Psoas muscle (tissue), 8 donors: Measurements from ENCODE around the gene TNFAIP8L2. TPM values are rescaled to one million over a fixed set of nuclear protein-coding genes. Genes with fewer than 3 reads are reported as not detected.
A peak's percentile ranks its signal among the peaks of the same experiment; 100 is the strongest.
"Not testable (repeated sequence)": the region's sequence is repeated elsewhere in the genome, so short reads cannot be mapped to it uniquely, and the experiment has no call there.

Experiments
- ATAC-seq, 4 donors: fragments of 200-7000 bp; cut with Tn5 transposase; one replicate each; pipeline ENCODE4 v1.9.1; 2020; ENCODE audit warnings: moderate library complexity in 3 of 4, mild to moderate bottlenecking in 2 of 4
- DNase-seq, 2 donors: peaks; one replicate each; pipeline ENCODE4 v3.0.0-alpha.2; 2020
- H3K27ac ChIP-seq: fragments of 200-600 bp; one replicate; pipeline ENCODE4 v1.8.0; 2022
- H3K27me3 ChIP-seq, 3 donors: fragments of 200-600 bp in 1 of 3; one replicate each; pipeline versions ENCODE4 v1.6.1 to v1.8.0; 2013 to 2022; ENCODE audit warnings: low read length in 2 of 3, mild to moderate bottlenecking in 2 of 3, moderate library complexity in 1 of 3; ENCODE audit not compliant: insufficient read depth in 3 of 3
- H3K36me3 ChIP-seq, 2 donors: fragments of 200-600 bp in 1 of 2; one replicate each; pipeline versions ENCODE4 v1.6.1 to v1.8.0; 2013 to 2022; ENCODE audit warnings: low read depth in 1 of 2, mild to moderate bottlenecking in 1 of 2, moderate library complexity in 1 of 2; ENCODE audit not compliant: insufficient read depth in 1 of 2
- H3K4me1 ChIP-seq: fragments of 200-600 bp; one replicate; pipeline ENCODE4 v1.8.0; 2022
- H3K4me3 ChIP-seq: fragments of 200-600 bp; one replicate; pipeline ENCODE4 v1.8.0; 2022; ENCODE audit warnings: mild to moderate bottlenecking
- H3K9me3 ChIP-seq: fragments of 200-600 bp; one replicate; pipeline ENCODE4 v1.8.0; 2022
- CTCF ChIP-seq: fragments of 200-600 bp; IDR thresholded peaks from one replicate; pipeline ENCODE4 v1.8.0; 2022; ENCODE audit warnings: antibody characterized with exemption
- WGBS, 3 donors: extraction: QIAGEN DNeasy Blood & Tissue Kit; methylation state at CpG; one replicate each; pipeline versions ENCODE4 v1.1.6 to v1.1.7; 2013; 5-methylcytosine and 5-hydroxymethylcytosine counted together
- intact Hi-C, 2 donors: fragments of 100-400 bp; cut with DNase I; formaldehyde crosslinking; loops; one replicate each; pipeline versions ENCODE4 v1.11.0 to v1.14.2; 2022
- polyA plus RNA-seq, 3 donors: library from polyadenylated mRNA; stranded (reverse); fragments of 200-250 nt; gene quantifications; one replicate each; pipeline ENCODE4 v1.2.3, GENCODE V29; 2013
- total RNA-seq, 4 donors: library from RNA; stranded (reverse); fragmentation: NEBNext Ultra II Directional in 2 of 4; extraction: Animal tissue kit (Norgen Biotek cat#: 25700) in 2 of 4; gene quantifications; one replicate each; pipeline versions ENCODE4 v1.2.1 to v1.2.4, GENCODE V29; 2021 to 2023
- donor health status: healthy with polysubstance abuse.
- donor health status: DM: no; HTN: no; CAD: no; lungs with moderate emphysema.
- donor health status: Bipolar disorder and iron deficiency.
- donor health status: healthy.
- donor health status: DM: yes; HTN: yes; CAD: no.
- donor health status: DM: no; HTN: no; CAD: no.
- donor health status: DM: no; HTN: no; CAD: no.
- donor health status: DM: yes; HTN: yes; CAD: no.

TNFAIP8L2 gene
- total and polyA plus RNA-seq, 7 donors: 0.56 to 1.3 (median 0.90) TPM

GRCh38 chr1:151198254-151199127 lies 42.0 kb downstream of the TNFAIP8L2 start, which contains the start of gene PIP5K1A:
TSS of gene PIP5K1A (plus strand) at chr1:151198552. CDS start at chr1:151198997, 445 bp downstream.
- ATAC-seq (peak; percentile 93 to 97 (median 95)), DNase-seq (peak; percentile 99 to 100)
- no peaks in the 10 kb centered on the region for H3K9me3 ChIP-seq
- H3K27me3 ChIP-seq: no peaks in the 10 kb centered on the region
- 0 to 1% (median 1%) methylated on average over 60 of the region's 60 CpGs for WGBS, 3 donors
- H3K27ac ChIP-seq: peak within 1 kb of the TSS; percentile 92
- intact Hi-C loops: loop anchor here (2.0 to 5.0 kb wide), 2 partner anchors 54 to 149 kb away; partner anchors contain the start of gene RFX5 (in 1 of the 2)
- peaks cover 0 to 9% of the 10 kb centered on the region in 2 donors for H3K36me3 ChIP-seq
- no peak for TF ChIP-seq CTCF
- peaks cover 43% of the 10 kb centered on the region for H3K4me1 ChIP-seq
- peak within 1 kb of the TSS; percentile 95 for H3K4me3 ChIP-seq

DNA sequence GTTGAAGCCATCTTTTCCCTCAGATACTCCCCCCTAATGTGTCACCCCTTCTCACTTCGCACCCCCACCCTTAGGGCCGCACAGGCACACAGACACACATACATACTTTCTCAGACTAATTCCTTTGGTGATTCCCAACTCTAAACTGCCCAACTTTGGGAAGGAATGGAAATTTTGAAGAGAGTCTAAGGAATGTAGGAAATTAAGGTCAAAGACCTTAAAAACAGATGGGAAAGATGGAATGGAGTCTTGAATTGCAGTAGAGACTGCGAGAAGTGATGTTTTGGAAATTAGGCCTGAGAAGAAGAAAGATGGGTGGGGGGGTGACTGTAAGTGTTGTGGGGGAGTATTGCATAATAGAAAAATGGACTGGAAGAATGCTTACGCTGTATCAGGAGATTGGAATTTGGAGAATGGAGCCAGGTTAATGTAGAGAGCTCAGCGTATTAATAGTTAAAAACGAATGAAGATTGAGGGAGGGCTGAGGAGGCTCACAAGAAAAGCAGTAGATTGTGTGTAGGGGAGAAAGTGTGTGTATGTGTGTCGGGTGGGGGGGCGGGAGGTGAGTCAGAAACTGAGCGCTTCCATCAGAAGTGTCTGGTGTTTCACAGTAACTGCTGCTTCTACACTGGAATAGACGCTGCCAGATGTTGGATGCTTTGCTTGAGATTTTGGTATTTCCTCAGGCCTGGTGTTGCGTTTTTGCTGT lies 43.6 kb downstream of the TNFAIP8L2 start:
- intact Hi-C loops: loop anchor here (2.0 to 5.0 kb wide), 3 partner anchors 37 to 147 kb away; partner anchors contain the start of gene RFX5 (in 1 of the 2)
- 19 to 25% (median 23%) methylated on average over 11 of the region's 11 CpGs for whole genome bisulfite sequencing, 3 donors
- peak overlapping the region; percentile 92 for H3K27ac ChIP-seq

GRCh38 chr1:151205381-151205965 lies 49.0 kb downstream of the TNFAIP8L2 start:
- 88 to 94% (median 92%) methylated on average over 12 of the region's 12 CpGs for WGBS, 3 donors
- DNase-seq, H3K27me3 ChIP-seq, H3K27ac ChIP-seq, H3K4me3 ChIP-seq, H3K9me3 ChIP-seq, ATAC-seq, intact Hi-C loops: not testable (repeated sequence)
- peaks cover 36% of the 10 kb centered on the region for H3K4me1 ChIP-seq
- H3K36me3 ChIP-seq: peaks cover 0 to 65% of the 10 kb centered on the region in 2 donors

More for the DNA sequence above, 43.6 kb downstream of the TNFAIP8L2 start:
- no peak for DNase-seq
- Histone ChIP-seq H3K9me3 (no peaks in the 10 kb centered on the region), H3K4me1 (peaks cover 55% of the 10 kb centered on the region), H3K4me3 (peak overlapping the region; percentile 95), H3K27me3 (no peaks in the 10 kb centered on the region), H3K36me3 (peaks cover 0 to 20% of the 10 kb centered on the region in 2 donors)
- ATAC-seq: no peak
- no peak for TF ChIP-seq CTCF

Other genes starting within 250 kb of the TNFAIP8L2 start
- 10 to 100 TPM; 19.4 to 27.1 (median 20.4) TPM for gene SETDB1, start 230.3 kb upstream of the TNFAIP8L2 start, total RNA-seq
- gene SETDB1, start 230.3 kb upstream of the TNFAIP8L2 start, polyA plus RNA-seq: 10 to 100 TPM; 12.8 to 14.8 (median 13.5) TPM
- 10 to 100 TPM; 42.1 to 61.0 (median 51.1) TPM for gene CERS2, start 181.8 kb upstream of the TNFAIP8L2 start, total RNA-seq
- 10 to 100 TPM; 29.8 to 59.6 (median 30.5) TPM for gene CERS2, start 181.8 kb upstream of the TNFAIP8L2 start, polyA plus RNA-seq
- gene ANXA9, start 174.4 kb upstream of the TNFAIP8L2 start, total RNA-seq: not detected
- under 1 TPM; 0.07 to 0.10 (median 0.07) TPM for gene ANXA9, start 174.4 kb upstream of the TNFAIP8L2 start, polyA plus RNA-seq
- gene MINDY1, start 149.7 kb upstream of the TNFAIP8L2 start, total RNA-seq: 10 to 100 TPM; 13.9 to 26.0 (median 18.5) TPM
- 10 to 100 TPM in 1 of 3 donors, 1 to 10 TPM in 2; 4.4 to 16.2 (median 9.7) TPM for gene MINDY1, start 149.7 kb upstream of the TNFAIP8L2 start, polyA plus RNA-seq
- 10 to 100 TPM; 17.5 to 30.2 (median 24.6) TPM for gene PRUNE1, start 148.2 kb upstream of the TNFAIP8L2 start, total RNA-seq
- 10 to 100 TPM; 12.4 to 33.8 (median 15.1) TPM for gene PRUNE1, start 148.2 kb upstream of the TNFAIP8L2 start, polyA plus RNA-seq
- under 1 TPM; 0.06 to 0.96 (median 0.43) TPM for gene BNIPL, start 120.1 kb upstream of the TNFAIP8L2 start, total RNA-seq
- under 1 TPM; 0.04 to 0.10 (median 0.05) TPM for gene BNIPL, start 120.1 kb upstream of the TNFAIP8L2 start, polyA plus RNA-seq
- gene C1orf56, start 108.9 kb upstream of the TNFAIP8L2 start, total RNA-seq: 1 to 10 TPM; 5.1 to 8.8 (median 6.9) TPM
- 10 to 100 TPM in 1 of 3 donors, 1 to 10 TPM in 2; 1.3 to 16.9 (median 6.5) TPM for gene C1orf56, start 108.9 kb upstream of the TNFAIP8L2 start, polyA plus RNA-seq
- gene CDC42SE1, start 97.0 kb upstream of the TNFAIP8L2 start, total RNA-seq: 10 to 100 TPM; 26.1 to 49.8 (median 33.2) TPM
- 10 to 100 TPM; 20.1 to 46.4 (median 24.7) TPM for gene CDC42SE1, start 97.0 kb upstream of the TNFAIP8L2 start, polyA plus RNA-seq
- 10 to 100 TPM in 1 of 4 donors, 1 to 10 TPM in 3; 1.3 to 35.8 (median 4.5) TPM for gene MLLT11, start 96.3 kb upstream of the TNFAIP8L2 start, total RNA-seq
- gene MLLT11, start 96.3 kb upstream of the TNFAIP8L2 start, polyA plus RNA-seq: 1 to 10 TPM; 1.2 to 5.0 (median 1.3) TPM
- 10 to 100 TPM in 2 of 4 donors, 1 to 10 TPM in 2; 8.2 to 15.9 (median 9.7) TPM for gene GABPB2, start 85.9 kb upstream of the TNFAIP8L2 start, total RNA-seq
- 1 to 10 TPM; 2.6 to 7.0 (median 3.6) TPM for gene GABPB2, start 85.9 kb upstream of the TNFAIP8L2 start, polyA plus RNA-seq
- 100 to 1,000 TPM in 2 of 4 donors, 10 to 100 TPM in 2; 56.3 to 145 (median 101) TPM for gene SEMA6C, start 10.0 kb upstream of the TNFAIP8L2 start, total RNA-seq
- gene SEMA6C, start 10.0 kb upstream of the TNFAIP8L2 start, polyA plus RNA-seq: 10 to 100 TPM in 2 of 3 donors, 1 to 10 TPM in 1; 8.9 to 46.3 (median 29.5) TPM
- 10 to 100 TPM in 3 of 4 donors, 1 to 10 TPM in 1; 6.7 to 17.5 (median 12.3) TPM for gene LYSMD1, start 9.3 kb downstream of the TNFAIP8L2 start, total RNA-seq
- gene LYSMD1, start 9.3 kb downstream of the TNFAIP8L2 start, polyA plus RNA-seq: 10 to 100 TPM in 1 of 3 donors, 1 to 10 TPM in 2; 8.4 to 18.0 (median 8.6) TPM
- 10 to 100 TPM; 23.6 to 47.9 (median 39.5) TPM for gene SCNM1, start 9.5 kb downstream of the TNFAIP8L2 start, total RNA-seq
- gene SCNM1, start 9.5 kb downstream of the TNFAIP8L2 start, polyA plus RNA-seq: 10 to 100 TPM; 71.0 to 78.7 (median 72.3) TPM
- 100 to 1,000 TPM; 102 to 434 (median 407) TPM for gene TMOD4, start 19.3 kb downstream of the TNFAIP8L2 start, total RNA-seq
- gene TMOD4, start 19.3 kb downstream of the TNFAIP8L2 start, polyA plus RNA-seq: 100 to 1,000 TPM in 2 of 3 donors, 10 to 100 TPM in 1; 17.6 to 274 (median 154) TPM
- 100 to 1,000 TPM in 1 of 4 donors, 10 to 100 TPM in 3; 38.6 to 112 (median 59.8) TPM for gene VPS72, start 33.5 kb downstream of the TNFAIP8L2 start, total RNA-seq
- gene VPS72, start 33.5 kb downstream of the TNFAIP8L2 start, polyA plus RNA-seq: 100 to 1,000 TPM in 1 of 3 donors, 10 to 100 TPM in 2; 30.8 to 100 (median 70.7) TPM
- gene PIP5K1A, start 41.9 kb downstream of the TNFAIP8L2 start, total RNA-seq: 10 to 100 TPM; 29.5 to 46.8 (median 38.6) TPM
- gene PIP5K1A, start 41.9 kb downstream of the TNFAIP8L2 start, polyA plus RNA-seq: 10 to 100 TPM; 10.8 to 35.4 (median 14.5) TPM
- 100 to 1,000 TPM; 208 to 313 (median 240) TPM for gene PSMD4, start 98.1 kb downstream of the TNFAIP8L2 start, total RNA-seq
- 100 to 1,000 TPM; 298 to 486 (median 334) TPM for gene PSMD4, start 98.1 kb downstream of the TNFAIP8L2 start, polyA plus RNA-seq
- gene ZNF687, start 125.7 kb downstream of the TNFAIP8L2 start, total RNA-seq: 10 to 100 TPM; 10.6 to 14.8 (median 13.1) TPM
- 10 to 100 TPM in 1 of 3 donors, 1 to 10 TPM in 2; 4.6 to 13.5 (median 5.0) TPM for gene ZNF687, start 125.7 kb downstream of the TNFAIP8L2 start, polyA plus RNA-seq
- gene PI4KB, start 170.8 kb downstream of the TNFAIP8L2 start, total RNA-seq: 10 to 100 TPM; 51.9 to 96.4 (median 78.8) TPM
- 10 to 100 TPM; 42.6 to 66.3 (median 53.2) TPM for gene PI4KB, start 170.8 kb downstream of the TNFAIP8L2 start, polyA plus RNA-seq
- 10 to 100 TPM; 16.9 to 38.7 (median 21.6) TPM for gene RFX5, start 190.6 kb downstream of the TNFAIP8L2 start, total RNA-seq
- gene RFX5, start 190.6 kb downstream of the TNFAIP8L2 start, polyA plus RNA-seq: 10 to 100 TPM in 1 of 3 donors, 1 to 10 TPM in 2; 4.7 to 36.3 (median 8.5) TPM
- 10 to 100 TPM; 19.7 to 89.2 (median 56.3) TPM for gene SELENBP1, start 216.1 kb downstream of the TNFAIP8L2 start, total RNA-seq
- 10 to 100 TPM; 12.7 to 41.2 (median 26.7) TPM for gene SELENBP1, start 216.1 kb downstream of the TNFAIP8L2 start, polyA plus RNA-seq
- 100 to 1,000 TPM; 149 to 285 (median 230) TPM for gene PSMB4, start 242.9 kb downstream of the TNFAIP8L2 start, total RNA-seq
- 100 to 1,000 TPM; 354 to 521 (median 465) TPM for gene PSMB4, start 242.9 kb downstream of the TNFAIP8L2 start, polyA plus RNA-seq